ENCODE results near the gene KRT23. TPM values are rescaled to one million over a fixed set of nuclear protein-coding genes. Genes with fewer than 3 reads are reported as not detected.

The KRT23 gene
- total and polyA plus RNA-seq, 2 experiments from 2014 or later, result not detected

DNA sequence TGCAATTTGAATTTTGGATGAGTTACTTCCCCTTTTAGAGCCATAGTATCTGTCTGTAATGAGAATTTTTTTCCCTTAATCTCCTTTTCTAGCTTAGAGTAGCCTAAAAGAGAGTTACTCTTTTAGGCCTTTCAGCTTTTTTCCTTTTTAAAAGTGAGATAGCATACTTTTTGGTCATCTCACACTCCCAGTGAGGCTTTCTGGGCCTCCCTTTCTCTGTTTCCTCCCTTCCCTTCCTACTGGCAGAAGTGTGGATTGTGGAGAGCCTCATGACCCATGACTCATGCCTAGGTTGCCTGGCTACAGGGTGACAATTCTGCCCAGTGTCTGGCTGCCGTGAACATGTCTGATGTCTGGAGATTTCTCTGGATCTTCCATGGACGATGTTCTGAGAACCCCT is 15.2 kb downstream of the KRT23 start:
- no peak overlapping the region for H3K27ac Mint-ChIP-seq
- no peaks in the 10 kb centered on the region for H3K9me3 Mint-ChIP-seq
- no peak overlapping the region for H3K27ac ChIP-seq (ENCODE audit: low read depth)

More for the DNA sequence above, 15.2 kb downstream of the KRT23 start:
- Histone ChIP-seq H3K4me3 (no peak overlapping the region), H3F3A (replicated peaks; ENCODE audit: low read depth) (no peaks in the 10 kb centered on the region), H4K20me1 (replicated peaks; ENCODE audit: insufficient read depth) (no peaks in the 10 kb centered on the region), H3K4me2 (no peak overlapping the region), H3K79me2 (replicated peaks; ENCODE audit: insufficient read depth) (no peaks in the 10 kb centered on the region), H3K4me1 (ENCODE audit: insufficient read depth) (peaks cover 10% of the 10 kb centered on the region; the same call in 1 of the 2 replicates), H3K9me2 (ENCODE audit: insufficient read depth) (no peaks in the 10 kb centered on the region), H2AFZ (no peak overlapping the region), H3K27me3 (ENCODE audit: insufficient read depth) (no peaks in the 10 kb centered on the region), H3K36me3 (ENCODE audit: insufficient read depth) (no peaks in the 10 kb centered on the region)
- TF ChIP-seq STAT1 (IDR thresholded peaks at IDR 0.05; ENCODE audit: unreplicated experiment), result no peak
- no peak for TF ChIP-seq EZH2phosphoT487 (IDR thresholded peaks at IDR 0.05; ENCODE audit: unreplicated experiment)
- no peak for TF ChIP-seq NANOG (IDR thresholded peaks at IDR 0.05; ENCODE audit: borderline replicate concordance)
- TF ChIP-seq POLR2AphosphoS5 (IDR thresholded peaks at IDR 0.05; ENCODE audit: low read depth), result no peak
- no peak for TF ChIP-seq JUNB (IDR thresholded peaks at IDR 0.05; ENCODE audit: unreplicated experiment)
- TF ChIP-seq, protein P1, sequence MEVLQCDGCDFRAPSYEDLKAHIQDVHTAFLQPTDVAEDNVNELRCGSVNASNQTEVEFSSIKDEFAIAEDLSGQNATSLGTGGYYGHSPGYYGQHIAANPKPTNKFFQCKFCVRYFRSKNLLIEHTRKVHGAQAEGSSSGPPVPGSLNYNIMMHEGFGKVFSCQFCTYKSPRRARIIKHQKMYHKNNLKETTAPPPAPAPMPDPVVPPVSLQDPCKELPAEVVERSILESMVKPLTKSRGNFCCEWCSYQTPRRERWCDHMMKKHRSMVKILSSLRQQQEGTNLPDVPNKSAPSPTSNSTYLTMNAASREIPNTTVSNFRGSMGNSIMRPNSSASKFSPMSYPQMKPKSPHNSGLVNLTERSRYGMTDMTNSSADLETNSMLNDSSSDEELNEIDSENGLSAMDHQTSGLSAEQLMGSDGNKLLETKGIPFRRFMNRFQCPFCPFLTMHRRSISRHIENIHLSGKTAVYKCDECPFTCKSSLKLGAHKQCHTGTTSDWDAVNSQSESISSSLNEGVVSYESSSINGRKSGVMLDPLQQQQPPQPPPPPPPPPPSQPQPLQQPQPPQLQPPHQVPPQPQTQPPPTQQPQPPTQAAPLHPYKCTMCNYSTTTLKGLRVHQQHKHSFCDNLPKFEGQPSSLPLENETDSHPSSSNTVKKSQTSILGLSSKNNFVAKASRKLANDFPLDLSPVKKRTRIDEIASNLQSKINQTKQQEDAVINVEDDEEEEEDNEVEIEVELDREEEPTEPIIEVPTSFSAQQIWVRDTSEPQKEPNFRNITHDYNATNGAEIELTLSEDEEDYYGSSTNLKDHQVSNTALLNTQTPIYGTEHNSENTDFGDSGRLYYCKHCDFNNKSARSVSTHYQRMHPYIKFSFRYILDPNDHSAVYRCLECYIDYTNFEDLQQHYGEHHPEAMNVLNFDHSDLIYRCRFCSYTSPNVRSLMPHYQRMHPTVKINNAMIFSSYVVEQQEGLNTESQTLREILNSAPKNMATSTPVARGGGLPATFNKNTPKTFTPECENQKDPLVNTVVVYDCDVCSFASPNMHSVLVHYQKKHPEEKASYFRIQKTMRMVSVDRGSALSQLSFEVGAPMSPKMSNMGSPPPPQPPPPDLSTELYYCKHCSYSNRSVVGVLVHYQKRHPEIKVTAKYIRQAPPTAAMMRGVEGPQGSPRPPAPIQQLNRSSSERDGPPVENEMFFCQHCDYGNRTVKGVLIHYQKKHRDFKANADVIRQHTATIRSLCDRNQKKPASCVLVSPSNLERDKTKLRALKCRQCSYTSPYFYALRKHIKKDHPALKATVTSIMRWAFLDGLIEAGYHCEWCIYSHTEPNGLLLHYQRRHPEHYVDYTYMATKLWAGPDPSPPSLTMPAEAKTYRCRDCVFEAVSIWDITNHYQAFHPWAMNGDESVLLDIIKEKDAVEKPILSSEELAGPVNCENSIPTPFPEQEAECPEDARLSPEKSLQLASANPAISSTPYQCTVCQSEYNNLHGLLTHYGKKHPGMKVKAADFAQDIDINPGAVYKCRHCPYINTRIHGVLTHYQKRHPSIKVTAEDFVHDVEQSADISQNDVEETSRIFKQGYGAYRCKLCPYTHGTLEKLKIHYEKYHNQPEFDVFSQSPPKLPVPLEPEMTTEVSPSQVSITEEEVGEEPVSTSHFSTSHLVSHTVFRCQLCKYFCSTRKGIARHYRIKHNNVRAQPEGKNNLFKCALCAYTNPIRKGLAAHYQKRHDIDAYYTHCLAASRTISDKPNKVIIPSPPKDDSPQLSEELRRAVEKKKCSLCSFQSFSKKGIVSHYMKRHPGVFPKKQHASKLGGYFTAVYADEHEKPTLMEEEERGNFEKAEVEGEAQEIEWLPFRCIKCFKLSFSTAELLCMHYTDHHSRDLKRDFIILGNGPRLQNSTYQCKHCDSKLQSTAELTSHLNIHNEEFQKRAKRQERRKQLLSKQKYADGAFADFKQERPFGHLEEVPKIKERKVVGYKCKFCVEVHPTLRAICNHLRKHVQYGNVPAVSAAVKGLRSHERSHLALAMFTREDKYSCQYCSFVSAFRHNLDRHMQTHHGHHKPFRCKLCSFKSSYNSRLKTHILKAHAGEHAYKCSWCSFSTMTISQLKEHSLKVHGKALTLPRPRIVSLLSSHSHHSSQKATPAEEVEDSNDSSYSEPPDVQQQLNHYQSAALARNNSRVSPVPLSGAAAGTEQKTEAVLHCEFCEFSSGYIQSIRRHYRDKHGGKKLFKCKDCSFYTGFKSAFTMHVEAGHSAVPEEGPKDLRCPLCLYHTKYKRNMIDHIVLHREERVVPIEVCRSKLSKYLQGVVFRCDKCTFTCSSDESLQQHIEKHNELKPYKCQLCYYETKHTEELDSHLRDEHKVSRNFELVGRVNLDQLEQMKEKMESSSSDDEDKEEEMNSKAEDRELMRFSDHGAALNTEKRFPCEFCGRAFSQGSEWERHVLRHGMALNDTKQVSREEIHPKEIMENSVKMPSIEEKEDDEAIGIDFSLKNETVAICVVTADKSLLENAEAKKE (CRISPR knock-in tag; IDR thresholded peaks at IDR 0.05), result no peak
- no peak for TF ChIP-seq CREB1 (CRISPR knock-in tag; IDR thresholded peaks at IDR 0.05; ENCODE audit: low read depth)
- TF ChIP-seq, protein P2, sequence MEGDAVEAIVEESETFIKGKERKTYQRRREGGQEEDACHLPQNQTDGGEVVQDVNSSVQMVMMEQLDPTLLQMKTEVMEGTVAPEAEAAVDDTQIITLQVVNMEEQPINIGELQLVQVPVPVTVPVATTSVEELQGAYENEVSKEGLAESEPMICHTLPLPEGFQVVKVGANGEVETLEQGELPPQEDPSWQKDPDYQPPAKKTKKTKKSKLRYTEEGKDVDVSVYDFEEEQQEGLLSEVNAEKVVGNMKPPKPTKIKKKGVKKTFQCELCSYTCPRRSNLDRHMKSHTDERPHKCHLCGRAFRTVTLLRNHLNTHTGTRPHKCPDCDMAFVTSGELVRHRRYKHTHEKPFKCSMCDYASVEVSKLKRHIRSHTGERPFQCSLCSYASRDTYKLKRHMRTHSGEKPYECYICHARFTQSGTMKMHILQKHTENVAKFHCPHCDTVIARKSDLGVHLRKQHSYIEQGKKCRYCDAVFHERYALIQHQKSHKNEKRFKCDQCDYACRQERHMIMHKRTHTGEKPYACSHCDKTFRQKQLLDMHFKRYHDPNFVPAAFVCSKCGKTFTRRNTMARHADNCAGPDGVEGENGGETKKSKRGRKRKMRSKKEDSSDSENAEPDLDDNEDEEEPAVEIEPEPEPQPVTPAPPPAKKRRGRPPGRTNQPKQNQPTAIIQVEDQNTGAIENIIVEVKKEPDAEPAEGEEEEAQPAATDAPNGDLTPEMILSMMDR (conservative IDR thresholded peaks at IDR 0.05; ENCODE audit: low read depth in 2 of 2), result no peak
- TF ChIP-seq ZNF331 (CRISPR knock-in tag; IDR thresholded peaks at IDR 0.05; ENCODE audit: low read depth), result no peak
- no peak for TF ChIP-seq ZNF114 (CRISPR knock-in tag; IDR thresholded peaks at IDR 0.05)
- TF ChIP-seq EZH2 (IDR thresholded peaks at IDR 0.05; ENCODE audit: low read depth, unreplicated experiment), result no peak
- TF ChIP-seq, protein P3, sequence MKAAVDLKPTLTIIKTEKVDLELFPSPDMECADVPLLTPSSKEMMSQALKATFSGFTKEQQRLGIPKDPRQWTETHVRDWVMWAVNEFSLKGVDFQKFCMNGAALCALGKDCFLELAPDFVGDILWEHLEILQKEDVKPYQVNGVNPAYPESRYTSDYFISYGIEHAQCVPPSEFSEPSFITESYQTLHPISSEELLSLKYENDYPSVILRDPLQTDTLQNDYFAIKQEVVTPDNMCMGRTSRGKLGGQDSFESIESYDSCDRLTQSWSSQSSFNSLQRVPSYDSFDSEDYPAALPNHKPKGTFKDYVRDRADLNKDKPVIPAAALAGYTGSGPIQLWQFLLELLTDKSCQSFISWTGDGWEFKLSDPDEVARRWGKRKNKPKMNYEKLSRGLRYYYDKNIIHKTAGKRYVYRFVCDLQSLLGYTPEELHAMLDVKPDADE (IDR thresholded peaks at IDR 0.05), result no peak
- TF ChIP-seq, protein P4, sequence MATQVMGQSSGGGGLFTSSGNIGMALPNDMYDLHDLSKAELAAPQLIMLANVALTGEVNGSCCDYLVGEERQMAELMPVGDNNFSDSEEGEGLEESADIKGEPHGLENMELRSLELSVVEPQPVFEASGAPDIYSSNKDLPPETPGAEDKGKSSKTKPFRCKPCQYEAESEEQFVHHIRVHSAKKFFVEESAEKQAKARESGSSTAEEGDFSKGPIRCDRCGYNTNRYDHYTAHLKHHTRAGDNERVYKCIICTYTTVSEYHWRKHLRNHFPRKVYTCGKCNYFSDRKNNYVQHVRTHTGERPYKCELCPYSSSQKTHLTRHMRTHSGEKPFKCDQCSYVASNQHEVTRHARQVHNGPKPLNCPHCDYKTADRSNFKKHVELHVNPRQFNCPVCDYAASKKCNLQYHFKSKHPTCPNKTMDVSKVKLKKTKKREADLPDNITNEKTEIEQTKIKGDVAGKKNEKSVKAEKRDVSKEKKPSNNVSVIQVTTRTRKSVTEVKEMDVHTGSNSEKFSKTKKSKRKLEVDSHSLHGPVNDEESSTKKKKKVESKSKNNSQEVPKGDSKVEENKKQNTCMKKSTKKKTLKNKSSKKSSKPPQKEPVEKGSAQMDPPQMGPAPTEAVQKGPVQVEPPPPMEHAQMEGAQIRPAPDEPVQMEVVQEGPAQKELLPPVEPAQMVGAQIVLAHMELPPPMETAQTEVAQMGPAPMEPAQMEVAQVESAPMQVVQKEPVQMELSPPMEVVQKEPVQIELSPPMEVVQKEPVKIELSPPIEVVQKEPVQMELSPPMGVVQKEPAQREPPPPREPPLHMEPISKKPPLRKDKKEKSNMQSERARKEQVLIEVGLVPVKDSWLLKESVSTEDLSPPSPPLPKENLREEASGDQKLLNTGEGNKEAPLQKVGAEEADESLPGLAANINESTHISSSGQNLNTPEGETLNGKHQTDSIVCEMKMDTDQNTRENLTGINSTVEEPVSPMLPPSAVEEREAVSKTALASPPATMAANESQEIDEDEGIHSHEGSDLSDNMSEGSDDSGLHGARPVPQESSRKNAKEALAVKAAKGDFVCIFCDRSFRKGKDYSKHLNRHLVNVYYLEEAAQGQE (IDR thresholded peaks at IDR 0.05; ENCODE audit: unreplicated experiment), result no peak
- DNase-seq (ENCODE audit: low spot score) (no peak), ATAC-seq (no peak)
- Mint-ChIP-seq H3K4me1 (peaks cover 10% of the 10 kb centered on the region), H3K36me3 (ENCODE audit: low read depth) (no peaks in the 10 kb centered on the region), H3K4me3 (no peak overlapping the region), H3K27me3 (ENCODE audit: insufficient read depth, low read depth, poor library complexity) (no peaks in the 10 kb centered on the region)

Data from GM23338 (cell line).